Stimulated activated CD8-positive, alpha-beta memory T cell treated with anti-CD3 and anti-CD28 coated beads, Interleukin-7, amount 100 ng/mL, for 1 hour (primary cell): ENCODE results near the gene EMSY.

Experiments used
- DNase-seq, 2 donors: peaks; one replicate each; pipeline ENCODE4 v3.0.0-alpha.2; 2020; ENCODE audit warnings: low read depth in 2 of 2

EMSY gene

GRCh38 chr11:76596652-76597051 lies 151.8 kb downstream of the EMSY start:
- no peak for DNase-seq

GRCh38 chr11:76597533-76598425 lies 153.0 kb downstream of the EMSY start:
- no peak for DNase-seq

- no peak for DNase-seq
These were observed 153.6 kb downstream of the EMSY start for GRCh38 chr11:76598426-76598839.

DNA sequence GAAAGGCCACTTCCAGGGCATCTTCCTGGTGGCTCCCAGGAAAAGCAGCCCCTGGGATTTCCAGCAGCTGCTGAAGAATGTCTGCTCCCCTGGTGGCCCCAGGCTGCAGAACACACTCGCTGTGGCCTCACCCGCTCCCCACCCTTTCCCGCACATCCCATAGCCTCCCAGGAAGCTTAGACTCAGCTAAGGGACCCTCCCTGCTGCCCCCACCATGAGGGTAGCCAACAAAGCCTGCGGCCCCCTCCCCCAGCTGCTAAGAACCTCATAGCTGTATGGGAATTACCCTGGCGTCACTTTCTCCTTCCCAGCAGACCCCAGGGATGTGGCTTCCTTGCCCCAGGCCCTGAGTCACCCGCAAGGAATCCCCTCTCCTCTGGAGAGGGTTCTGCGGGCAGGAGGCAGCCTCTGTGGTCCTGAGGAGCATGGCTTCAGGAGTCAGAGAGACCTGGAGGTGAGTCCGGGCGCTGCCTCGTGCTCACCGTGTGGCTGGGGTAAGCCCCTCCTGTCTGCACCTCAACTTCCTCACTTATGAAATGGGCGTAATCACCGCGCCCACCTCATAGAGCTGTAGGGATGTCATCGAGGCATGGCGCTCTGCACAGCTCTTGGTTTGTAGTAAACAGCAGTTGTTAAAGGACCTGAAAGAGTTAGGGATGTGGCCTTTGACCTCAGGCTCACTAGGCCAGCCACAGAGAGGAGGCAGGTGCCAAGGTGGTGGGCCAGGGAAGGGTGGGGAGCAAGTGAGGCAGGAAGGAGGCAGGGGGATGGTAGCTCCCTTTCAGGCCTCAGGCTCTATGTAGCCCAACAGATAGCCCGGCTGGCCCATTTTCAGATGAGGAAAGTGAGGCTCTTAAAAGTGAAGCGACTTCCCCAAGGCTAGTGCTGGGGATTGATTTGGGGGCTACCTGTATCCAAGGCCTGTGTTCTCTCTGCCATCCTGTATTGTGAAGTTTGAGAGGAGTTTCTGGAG lies 154.5 kb downstream of the EMSY start:
- DNase-seq = no peak

DNA sequence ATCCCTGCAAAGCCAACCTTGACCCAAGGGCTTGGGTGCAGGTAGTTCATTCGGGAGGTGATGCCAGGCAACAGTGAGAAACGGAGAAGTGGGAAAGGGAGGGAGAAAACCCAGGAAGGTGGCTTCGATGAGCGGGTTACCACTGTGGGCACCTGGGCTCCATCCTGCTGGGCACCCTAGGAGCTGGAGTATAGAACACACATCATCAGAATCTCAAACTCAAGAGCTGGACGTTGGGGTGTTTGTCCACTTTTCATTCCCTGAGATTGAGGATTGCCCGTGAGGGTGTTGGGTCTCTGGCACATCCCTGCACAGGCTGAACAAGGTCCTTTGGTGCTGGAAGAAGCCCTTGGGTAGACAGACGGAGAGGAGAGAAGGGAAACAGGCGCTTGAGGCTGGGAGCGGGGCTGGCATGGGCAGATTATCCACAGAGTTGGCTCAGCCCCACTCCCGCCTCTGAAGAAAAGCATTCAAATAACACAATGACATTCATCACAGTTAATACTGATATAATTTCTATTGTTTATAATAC lies 155.4 kb downstream of the EMSY start:
- DNase-seq = no peak

GRCh38 chr11:76601272-76601671 lies 156.5 kb downstream of the EMSY start:
- no peak for DNase-seq

DNA sequence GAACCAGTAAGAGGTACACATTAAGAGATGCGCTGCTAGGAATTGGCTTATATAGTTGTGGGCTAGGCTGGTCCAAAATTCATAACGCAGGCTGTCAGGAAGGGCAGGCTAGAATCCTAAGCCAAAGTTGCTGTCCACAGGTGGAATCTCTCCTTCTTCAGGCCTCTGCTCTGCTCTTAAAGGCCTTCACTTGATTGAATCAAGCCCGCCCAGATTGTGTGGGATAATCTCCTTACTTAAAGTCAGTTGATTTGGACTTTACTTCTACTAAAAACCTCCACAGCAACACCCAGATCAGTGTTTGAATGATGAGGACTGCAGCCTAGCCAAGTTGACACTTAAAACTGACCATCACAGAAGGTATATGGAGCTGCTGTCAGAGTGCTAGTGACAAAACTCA lies 156.9 kb downstream of the EMSY start:
- DNase-seq = no peak

DNA sequence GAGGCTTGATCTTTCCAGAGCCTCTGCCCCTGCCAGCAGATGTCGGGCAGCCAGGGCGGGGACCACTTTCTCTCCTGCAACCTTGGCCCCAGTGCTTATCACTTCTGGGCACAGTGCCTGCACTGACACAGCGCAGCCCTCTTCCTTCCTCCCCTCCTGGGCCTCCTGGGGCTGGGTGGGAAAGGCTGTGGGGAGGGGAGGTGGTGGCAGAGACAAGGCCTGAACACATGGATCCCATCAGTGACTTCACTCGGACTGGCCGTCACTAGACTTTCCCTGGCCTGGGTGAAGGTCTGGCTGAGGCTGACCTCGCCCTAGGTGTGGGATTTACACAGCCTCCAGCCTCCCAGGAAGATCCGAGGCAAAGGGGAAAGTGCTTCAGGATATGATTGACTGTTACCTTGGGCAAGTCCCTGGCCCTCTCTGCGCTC lies 157.6 kb downstream of the EMSY start:
- no peak for DNase-seq
